ENCODE measurements around the gene NTHL1. TPM values are rescaled to one million over a fixed set of nuclear protein-coding genes. Genes with fewer than 3 reads are reported as not detected.
"Not testable (repeated sequence)": the region's sequence is repeated elsewhere in the genome, so short reads cannot be mapped to it uniquely, and the experiment has no call there.

Gene NTHL1
- total RNA-seq, 1 experiment from 2014 or later, result 77.4 TPM

DNA sequence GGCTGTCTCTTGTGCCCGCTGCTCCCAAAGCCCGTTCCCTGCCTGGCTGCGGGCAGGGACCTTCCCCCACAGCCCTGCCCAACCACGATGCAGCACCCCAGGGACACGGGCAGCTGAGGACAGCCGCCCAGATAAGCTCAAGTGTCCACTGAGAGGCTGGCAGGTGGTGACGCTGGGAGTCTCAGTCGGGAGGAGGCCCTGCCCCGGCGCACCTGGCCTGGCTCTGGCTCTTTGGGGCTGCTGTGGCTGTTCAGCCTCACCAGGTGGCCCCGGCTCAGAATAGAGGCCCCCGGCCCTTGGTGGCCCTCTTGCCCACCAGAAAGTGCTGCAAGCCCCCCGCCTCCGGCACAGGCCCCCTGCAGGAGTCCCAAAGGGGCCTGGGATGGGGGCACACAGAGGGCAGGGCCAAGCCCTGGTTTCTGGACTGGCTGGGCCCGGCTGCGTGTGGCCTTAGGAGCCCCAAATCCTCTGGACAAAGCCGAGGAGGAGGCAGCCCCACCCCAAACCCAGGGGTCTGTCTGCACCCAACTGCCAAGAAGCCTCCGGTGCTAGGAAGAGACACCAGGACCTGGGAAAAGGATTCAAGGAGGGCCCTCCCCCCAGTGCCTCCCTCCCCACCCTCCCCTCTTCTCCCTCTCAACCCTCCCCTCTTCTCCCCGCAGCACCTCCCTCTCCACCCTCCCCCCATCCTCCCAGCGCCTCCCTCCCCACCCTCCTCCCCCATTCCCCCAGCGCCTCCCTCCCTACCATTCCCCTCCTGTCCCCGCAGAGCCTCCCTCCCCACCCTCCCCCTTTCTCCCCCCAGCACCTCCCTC lies 5.3 kb downstream of the NTHL1 start:
- DNase-seq (ENCODE audit: low spot score), result no peak

DNA sequence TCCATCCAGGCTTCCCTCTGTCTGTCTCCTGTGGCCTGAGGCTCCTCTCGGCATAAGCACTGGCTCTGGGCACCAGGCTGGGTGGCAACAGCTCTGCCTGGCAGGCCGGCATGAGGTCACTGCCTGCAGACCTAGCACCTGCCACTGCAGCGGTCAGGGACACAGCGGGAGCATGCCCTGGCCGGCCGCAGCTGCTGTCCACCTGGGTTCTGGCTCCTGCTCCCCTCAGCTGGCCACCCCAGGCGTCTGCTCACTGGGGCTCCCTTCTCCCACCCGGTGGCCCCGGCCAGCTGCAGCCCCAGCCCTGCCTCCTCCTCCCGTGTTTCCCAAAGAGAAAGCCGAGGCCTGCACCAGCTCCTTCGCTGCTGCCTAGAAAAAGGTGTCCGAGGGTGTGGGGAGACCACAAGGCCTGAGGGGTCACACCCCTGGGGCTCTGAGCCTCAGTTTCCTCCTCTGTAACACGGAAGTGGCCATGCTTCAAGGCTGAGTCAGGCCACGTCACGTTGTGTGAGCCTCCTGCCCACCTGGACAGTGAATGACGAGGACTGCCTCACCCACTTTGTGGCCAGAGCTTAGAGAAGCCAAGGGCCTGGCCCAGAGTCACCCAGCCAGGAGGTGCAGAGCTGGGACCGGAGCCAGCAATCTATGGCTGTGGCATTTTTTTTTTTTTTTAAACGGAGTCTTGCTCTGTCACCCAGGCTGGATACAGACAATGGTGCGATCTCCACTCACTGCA lies 6.7 kb downstream of the NTHL1 start:
- DNase-seq (ENCODE audit: low spot score), result peak; percentile 96

DNA sequence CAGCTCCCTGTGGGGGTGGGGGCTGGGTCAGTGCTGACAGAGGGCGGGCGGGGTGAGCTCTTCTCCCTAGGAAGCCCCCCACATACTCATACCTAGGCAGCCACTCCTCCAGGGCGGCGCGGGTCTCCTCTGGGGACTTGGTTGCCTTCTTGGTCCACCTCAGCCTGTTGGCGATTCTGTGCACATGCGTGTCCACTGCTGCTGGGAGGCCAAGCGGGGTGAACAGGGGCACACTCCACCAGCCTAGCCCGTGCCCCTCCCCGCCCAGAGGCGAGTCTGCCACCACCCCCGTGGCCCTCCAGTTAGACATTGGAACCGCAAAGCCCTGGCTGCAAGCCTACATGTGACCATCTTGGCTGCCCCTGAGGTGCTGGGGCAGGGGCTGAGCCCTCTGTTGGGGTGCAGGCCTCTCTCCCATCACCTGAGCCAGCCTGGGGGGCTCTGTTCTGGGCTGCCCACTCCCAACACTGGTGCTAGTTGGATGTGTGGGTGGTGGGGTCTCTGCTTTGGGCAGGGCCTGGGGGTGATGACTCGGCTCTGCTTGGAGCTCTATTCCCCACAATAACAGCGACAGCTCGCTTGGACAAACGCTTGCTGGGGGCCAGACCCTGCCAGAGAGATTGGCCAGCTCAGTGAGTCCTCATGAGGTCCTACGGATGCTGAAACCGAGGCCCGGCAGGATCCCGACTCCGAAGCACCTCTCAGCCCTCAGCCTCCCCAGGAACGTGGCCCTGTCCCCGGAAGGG lies 7.4 kb downstream of the NTHL1 start:
- peak; percentile 44 for DNase-seq (ENCODE audit: low spot score)

DNA sequence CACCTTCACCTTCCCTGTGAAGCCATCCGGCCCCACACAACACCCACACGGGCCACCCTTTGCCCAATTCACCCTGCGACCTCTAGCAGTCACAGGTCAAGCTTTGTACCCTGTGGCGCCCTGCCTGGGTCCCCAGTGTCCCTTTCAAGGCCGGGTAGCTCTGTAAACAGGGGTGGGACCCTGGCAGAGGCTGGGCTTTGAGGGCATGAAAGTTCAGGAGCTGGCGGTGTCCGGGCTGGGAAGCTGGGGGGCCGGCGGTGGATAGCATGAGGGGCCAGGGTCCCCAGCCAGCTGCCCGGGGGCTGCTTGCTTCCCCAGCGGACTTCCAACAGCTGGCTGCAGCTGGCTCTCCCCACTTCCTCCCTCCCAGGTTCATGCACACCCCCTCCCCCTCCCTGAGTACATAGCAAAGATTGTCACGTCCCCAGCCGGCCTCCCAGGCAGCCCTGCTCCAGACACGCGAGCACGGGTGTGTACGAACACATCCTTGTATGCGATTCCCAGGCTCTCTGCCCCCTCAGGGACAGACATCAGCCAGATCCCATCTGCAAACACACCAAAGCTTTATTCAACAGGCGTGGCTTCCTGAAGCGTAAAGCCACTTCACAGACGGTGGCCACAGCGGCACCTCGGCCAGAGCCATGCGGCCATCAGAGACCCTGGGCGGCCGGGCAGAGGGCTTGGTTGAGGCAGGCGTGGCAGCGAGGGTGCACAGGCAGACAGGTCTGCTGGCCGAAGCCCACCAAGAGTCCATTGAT lies 8.2 kb downstream of the NTHL1 start:
- peak; percentile 48 for DNase-seq (ENCODE audit: low spot score)

DNA sequence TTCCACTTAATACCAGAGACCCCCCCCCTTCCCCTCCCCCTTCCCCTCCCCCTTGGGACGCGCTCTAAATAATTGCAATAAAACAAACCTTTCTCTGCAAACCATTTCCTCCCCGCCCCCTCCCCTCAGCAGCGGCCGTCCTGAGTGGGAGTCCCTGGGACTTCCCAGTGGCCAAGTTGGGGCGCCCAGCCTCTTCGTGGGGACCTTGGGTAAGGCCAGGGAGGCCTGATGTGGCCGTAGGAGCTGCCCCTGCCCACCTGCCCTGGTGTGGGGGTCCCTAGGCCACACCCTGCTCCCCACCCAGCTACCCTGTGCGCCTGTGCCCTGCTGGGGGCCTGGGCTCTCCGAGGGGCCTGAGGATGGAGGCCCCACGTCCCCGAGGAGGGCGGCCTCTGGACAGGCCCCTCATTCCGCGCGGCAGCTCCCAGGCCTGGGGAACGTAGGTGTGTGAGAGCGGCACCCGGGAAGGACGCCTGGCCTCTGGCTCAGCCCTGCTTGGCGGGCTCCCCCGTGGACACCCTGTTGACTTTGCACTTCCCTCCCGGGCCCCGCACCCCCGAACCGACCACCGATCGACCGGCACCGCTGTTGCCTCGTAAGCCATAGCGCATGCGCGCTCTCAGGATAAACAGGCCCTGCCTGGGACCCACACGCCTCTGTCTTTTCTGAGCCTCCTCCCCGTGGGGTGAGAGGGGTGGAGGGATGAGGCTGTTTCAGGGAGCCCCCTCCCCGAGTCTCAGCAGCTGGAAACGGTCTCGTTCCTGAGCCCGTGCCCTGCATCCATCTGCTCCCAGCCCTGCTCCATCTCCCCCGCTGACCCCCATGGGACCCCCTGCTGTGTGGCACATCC lies 9.0 kb downstream of the NTHL1 start:
- no peak for DNase-seq (ENCODE audit: low spot score)

DNA sequence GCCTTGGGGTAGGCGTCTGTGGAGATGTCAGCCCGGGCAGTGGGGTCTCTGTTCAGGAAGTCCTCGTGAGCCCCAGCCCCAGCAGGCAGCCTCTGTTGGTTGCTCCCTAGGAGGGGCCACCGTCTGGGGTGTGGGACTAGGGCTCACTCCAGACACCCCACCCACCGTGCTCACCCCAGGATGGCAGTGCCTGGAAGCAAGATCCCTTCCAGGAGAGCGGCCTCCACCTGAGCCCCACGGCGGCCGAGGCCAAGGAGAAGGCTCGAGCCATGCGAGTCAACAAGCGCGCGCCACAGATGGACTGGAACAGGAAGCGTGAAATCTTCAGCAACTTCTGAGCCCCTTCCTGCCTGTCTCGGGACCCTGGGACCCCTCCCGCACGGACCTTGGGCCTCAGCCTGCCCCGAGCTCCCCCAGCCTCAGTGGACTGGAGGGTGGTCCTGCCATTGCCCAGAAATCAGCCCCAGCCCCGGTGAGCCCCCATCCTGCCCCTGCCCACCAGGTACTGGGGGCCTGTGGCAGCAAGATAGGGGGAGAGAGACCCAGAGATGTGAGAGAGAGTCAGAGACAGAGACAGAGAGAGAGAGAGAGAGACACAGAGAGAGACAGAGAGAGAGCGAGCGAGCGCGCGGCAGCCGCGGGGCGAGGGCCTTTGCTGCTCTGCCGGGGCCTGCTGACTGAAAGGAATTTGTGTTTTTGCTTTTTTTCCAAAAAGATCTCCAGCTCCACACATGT lies 9.8 kb downstream of the NTHL1 start:
- DNase-seq (ENCODE audit: low spot score), result no peak

DNA sequence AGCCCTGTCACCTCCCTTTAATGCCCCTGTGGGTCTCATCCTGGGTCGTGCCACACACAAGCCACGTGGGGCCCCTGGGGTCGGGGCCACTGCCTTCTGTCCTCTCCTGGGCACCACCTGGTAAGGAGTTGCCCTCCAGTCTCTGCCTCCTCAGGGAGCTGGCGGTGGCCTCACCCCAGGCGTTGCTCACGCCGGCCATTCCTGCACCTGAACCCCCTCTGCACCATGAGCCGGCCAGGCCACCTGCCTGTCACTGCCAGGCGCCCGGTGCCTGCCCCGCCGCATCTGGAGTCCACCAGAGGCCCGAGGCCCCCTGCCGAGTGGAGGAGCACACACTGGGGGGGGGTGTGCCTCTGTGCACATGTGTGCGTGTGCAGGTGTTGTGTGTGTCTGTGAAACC lies 10.5 kb downstream of the NTHL1 start:
- DNase-seq (ENCODE audit: low spot score), result no peak

DNA sequence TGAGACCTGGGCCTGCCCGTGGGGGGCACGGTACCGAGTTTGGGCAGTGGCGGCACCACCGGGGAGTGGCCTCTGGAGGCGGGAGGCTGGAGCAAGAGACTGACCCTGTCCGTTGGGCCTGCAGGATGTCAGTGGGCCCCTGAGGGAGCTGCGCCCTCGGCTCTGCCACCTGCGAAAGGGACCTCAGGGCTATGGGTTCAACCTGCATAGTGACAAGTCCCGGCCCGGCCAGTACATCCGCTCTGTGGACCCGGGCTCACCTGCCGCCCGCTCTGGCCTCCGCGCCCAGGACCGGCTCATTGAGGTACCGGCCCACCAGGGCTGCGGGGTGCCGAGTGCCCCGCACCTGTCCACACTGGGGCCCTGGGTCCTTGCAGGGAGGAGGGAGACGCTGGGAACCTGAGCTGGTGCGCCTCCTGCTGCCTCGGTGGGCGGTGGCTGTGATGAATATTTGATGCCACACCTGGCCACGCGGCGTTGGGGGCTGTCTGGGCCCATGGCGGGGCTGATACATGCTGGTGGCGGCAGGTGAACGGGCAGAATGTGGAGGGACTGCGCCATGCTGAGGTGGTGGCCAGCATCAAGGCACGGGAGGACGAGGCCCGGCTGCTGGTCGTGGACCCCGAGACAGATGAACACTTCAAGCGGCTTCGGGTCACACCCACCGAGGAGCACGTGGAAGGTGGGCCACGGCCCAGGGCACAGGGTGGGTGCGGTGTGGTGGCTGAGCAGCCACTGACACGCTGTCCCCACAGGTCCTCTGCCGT lies 11.3 kb downstream of the NTHL1 start:
- no peak for DNase-seq (ENCODE audit: low spot score)

DNA sequence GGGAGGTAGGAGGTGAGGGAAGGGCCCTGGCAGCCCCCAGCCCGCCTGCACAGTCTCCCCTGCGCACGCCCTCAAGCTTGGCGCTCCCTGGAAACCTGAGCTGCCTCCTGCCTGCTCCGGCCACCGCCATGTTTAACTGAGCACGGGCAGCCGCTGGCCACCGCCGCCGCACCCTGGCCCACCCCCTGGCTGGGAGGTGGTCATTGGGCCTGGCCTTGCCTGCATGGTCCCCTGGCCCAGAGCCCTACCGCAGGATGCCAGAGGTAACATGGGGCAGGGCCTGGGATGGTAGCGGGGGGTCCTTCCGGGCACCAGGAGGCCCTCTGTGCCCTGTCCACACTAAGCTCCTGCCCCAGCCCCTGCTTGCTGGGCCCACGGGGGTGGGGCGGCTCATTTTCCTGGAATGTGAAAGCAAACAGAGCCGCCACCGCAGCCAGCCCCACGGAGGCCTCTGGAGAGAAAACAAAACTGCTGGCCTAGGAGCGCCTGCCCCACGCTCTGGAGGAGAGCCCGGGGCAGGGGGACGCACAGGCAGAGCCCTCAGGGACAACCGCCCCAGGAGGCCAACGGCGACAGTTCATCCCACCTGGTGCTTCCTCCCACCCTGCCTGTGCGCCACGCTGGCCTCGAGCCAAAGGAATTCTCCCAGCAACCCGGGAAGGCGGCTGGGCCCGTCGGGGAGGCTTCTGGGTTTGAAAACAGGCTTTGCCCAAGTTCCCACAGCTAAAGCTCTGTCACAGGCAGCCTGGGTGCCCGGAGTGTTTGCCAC lies 12.0 kb downstream of the NTHL1 start:
- DNase-seq (ENCODE audit: low spot score), result peak; percentile 94

DNA sequence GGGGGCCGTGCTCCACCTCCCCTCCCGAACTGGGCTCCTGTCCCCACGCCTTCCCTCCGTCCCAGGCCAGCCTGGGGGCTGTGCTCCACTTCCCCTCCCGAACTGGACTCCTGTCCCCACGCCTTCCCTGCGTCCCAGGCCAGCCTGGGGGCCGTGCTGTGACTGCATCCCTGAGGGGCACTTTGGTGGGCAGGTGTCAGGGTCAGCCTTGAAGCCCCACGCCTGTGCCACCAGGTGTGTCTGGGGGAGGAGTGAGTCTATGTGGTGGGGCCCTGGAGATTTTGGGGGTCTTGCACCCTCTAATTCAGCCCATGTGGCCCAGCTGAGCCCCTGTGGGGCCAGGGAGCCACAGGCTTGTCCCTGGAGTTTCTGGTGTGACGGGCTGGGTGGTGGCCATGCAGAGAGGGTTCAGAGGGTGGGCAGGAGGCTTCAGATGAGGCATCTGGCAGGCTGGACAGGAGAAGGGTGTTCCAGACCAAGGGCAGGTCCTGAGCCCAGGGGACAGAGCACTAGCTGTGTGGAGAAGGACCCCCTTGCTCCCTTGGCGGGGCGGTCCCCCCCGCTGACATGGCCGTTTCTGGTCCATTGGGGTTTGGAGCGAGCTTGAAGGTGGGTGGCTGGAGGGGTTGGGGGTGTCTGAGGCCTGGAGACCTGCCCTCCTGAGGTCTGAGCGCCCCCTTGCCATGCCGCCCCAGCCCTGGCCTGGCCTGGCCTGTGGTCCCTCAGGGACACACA lies 12.8 kb downstream of the NTHL1 start:
- no peak for DNase-seq (ENCODE audit: low spot score)

DNA sequence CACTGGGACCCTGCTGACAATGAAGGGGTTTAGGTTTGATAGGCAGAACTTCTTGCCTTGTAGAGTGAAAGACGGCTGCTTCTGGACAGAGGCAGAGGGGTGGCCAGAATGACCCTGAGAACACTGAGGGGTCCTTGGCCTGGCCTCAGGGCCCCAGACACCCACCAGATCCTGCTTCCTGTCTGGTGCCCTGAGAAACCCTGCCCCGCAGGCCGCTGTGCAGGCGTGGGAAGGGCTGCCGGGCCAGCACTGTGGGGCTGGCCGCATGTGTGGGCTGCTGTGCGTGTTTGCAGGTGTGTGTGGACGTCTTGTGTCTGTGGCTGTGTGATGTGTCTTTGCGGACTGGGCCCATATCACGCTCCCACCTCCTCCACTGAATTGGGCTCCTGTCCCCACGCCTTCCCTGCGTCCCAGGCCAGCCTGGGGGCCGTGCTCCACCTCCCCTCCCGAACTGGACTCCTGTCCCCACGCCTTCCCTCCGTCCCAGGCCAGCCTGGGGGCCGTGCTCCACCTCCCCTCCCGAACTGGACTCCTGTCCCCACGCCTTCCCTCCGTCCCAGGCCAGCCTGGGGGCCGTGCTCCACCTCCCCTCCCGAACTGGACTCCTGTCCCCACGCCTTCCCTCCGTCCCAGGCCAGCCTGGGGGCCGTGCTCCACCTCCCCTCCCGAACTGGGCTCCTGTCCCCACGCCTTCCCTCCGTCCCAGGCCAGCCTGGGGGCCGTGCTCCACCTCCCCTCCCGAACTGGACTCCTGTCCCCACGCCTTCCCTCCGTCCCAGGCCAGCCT lies 13.5 kb downstream of the NTHL1 start:
- not testable (repeated sequence) for DNase-seq (ENCODE audit: low spot score)

DNA sequence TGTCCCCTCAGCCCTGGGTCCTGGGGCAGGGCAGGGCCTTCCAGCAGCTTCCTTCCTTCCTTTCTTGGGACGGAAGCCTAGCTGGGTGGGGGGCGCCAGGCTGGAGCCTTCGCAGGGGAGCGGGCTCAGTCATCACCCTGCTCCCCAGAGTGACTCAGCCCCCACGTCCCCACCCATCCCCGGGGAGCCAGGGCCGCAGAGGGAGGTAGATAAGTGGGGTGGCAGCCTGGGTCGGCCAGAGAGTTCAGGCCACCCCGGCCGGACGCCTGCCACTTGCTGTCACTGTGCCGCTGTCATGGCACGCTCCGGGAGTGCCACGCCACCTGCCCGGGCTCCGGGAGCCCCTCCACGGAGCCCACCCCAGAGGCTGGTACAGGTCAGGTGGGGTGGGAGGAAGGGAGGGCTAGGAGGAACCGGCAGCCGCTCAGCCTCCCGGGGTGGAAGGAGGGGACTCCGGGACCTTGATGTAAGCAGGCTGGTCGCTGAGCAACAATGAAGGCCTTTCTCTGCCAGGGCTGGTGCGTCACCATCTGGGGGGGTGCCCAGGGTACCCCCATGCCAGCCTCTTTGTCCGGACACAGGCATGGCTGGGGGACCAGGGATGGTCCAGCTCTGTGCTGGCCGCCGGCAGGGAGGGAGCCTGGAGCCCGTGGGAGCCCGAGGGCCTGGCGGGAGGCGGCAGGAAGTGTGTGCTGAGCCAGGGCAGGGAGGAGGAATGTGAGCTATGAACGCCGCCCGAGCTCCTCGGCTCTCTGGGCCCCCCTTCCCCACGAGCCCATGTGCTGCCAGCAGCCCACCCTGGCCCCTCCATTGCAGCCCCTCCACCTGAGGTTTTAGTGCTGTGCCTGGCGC lies 14.4 kb downstream of the NTHL1 start:
- DNase-seq (ENCODE audit: low spot score), result peak; percentile 82

DNA sequence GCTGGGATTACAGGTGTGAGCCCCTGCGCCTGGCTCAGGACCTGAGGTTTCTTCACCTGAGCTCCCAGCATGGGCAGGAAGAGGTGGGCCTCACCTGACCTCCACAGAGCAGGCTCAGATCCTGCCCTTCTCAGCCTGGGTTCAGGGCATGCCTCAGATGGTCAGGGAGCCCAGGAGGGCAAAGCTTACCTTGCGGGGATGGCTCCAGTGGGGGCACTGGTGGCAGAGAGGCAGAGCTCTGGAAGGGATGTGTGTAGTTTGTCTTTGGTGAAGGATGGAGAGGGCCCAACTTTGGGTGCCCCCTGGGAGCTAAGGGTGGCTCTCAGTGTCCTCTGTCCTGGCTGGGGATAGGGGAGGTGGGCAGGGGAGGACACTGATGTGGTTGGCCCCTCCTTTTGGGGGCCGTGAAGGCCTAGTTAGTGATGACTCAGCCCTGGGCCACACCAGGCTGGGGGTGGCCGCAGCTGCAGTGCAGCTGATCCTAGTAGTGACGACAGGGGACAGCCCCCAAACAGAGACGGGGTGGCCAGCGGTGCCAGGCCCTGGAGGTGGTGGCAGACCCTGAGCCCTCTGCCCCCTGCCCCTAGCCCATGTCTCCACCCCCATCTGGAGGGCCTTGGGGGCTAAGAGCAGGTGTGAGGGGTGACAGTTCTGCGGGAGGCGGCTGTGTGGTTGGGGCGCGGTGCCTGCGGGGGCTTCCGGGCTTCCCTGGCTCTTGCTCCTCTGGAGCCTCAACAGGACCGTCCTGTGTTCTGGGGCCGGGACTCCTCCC lies 15.2 kb downstream of the NTHL1 start:
- DNase-seq (ENCODE audit: low spot score), result peak; percentile 83

DNA sequence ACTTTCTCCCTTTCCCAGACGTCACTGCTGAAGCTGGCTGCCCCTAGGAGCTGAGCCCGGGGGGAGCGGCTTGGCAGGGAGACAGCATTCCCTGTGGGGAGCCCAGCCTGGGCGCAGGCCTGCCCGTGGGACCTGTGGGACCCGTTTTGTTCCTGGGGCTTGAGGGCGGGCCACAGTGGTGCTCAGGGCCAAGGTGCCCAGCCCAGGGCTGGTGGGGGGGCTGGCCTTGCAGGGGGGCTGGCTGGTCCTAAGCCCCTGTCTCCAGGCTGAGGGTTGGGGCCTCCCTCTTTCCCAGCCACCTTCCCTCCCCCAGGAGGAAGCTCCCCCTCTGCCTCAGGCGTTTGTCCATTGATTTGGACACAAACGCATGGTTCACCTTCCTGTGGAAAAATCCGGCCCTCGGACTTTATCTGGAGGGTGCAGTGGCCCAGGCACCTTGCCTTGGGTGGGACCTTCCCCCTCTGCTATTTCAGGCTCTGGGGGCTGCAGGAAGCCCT lies 16.5 kb downstream of the NTHL1 start:
- no peak for DNase-seq (ENCODE audit: low spot score)

DNA sequence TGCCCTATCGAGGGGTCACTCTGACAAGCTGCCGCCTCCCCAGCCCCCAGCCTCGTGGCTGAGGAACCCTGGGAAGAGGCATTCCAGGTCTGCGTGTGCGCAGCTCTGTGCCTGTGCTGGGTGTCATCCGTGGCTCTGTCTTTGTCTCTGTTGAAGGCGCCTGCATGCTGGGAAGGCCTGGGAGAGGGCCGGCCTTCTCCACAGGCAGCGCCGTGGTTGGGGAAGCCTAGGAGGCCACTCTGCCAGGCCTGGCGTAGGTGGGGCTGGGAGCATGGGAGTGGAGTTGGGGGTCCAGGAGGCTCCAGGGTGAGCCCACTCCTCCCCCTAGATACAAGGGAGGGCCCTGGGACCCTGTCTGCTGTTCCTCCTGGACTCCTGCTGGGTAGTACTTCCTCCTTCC lies 17.6 kb downstream of the NTHL1 start:
- DNase-seq (ENCODE audit: low spot score), result no peak

All from A172 (cell line).